HepG2 (cell line): Measurements from ENCODE around the gene NAALAD2.

Source experiments
- CTCF ChIP-seq: sonication (generic); formaldehyde crosslinking; IDR thresholded peaks from 2 replicates; pipeline ENCODE4 v1.5.0; 2020; ENCODE audit warnings: mild to moderate bottlenecking, missing genetic modification reagents, moderate library complexity
- MAFK ChIP-seq, 2 experiments: IDR thresholded peaks in 1 of 2; conservative IDR thresholded peaks in 1 of 2; 2 replicates each; pipeline ENCODE4 v1.6.1; 2011; ENCODE audit warnings: improper control_type of control experiment in 2 of 2, low read length in 2 of 2
- MED13 ChIP-seq: sonication (generic); formaldehyde crosslinking; IDR thresholded peaks from 2 replicates; pipeline ENCODE4 v1.5.0; 2020; ENCODE audit warnings: missing genetic modification reagents
- UBTF ChIP-seq: sonication (generic); formaldehyde crosslinking; IDR thresholded peaks from 2 replicates; pipeline ENCODE4 v1.4.0; 2020; ENCODE audit warnings: mild to moderate bottlenecking, missing genetic modification reagents
- ZNF766 ChIP-seq: sonication (generic); formaldehyde crosslinking; IDR thresholded peaks from 2 replicates; pipeline ENCODE4 v1.5.0; 2020; ENCODE audit warnings: missing genetic modification reagents, borderline replicate concordance

- TF ChIP-seq CTCF (CRISPR knock-in tag) = no peak
- no peak for TF ChIP-seq MED13 (CRISPR knock-in tag)
- TF ChIP-seq MAFK (conservative IDR thresholded peaks at IDR 0.05 in 1 of 2, IDR thresholded peaks at IDR 0.05 in 1 of 2; ENCODE audit: low read length in 2 of 2) = no peak
- TF ChIP-seq UBTF = no peak
- TF ChIP-seq ZNF766 (CRISPR knock-in tag) = no peak
Measured at GRCh38 chr11:90135016-90135415, 553 bp downstream of the NAALAD2 start.
